NT2/D1 (cell line): ENCODE results near the gene GAS5.

Source experiments
- SUZ12 ChIP-seq: IDR thresholded peaks from 2 replicates; pipeline ENCODE4 v1.6.1; 2011; ENCODE audit not compliant: insufficient read length, insufficient read depth; ENCODE audit errors: extremely low read depth
- ZNF274 ChIP-seq: IDR thresholded peaks from 2 replicates; pipeline ENCODE4 v1.6.1; 2011; ENCODE audit warnings: mild to moderate bottlenecking, low read depth, low read length

GRCh38 chr1:173852105-173852504 lies 15.7 kb downstream of the GAS5 start:
- TF ChIP-seq SUZ12 (no peak), ZNF274 (no peak)
